Rectal smooth muscle tissue (tissue), 1 donor: Measurements from ENCODE around the gene TMEM114.
"Not testable (repeated sequence)": the region's sequence is repeated elsewhere in the genome, so short reads cannot be mapped to it uniquely, and the experiment has no call there.

Source experiments
- H3K27ac ChIP-seq: one replicate; pipeline ENCODE4 v1.7.0; 2013; ENCODE audit warnings: low read depth, low read length, inconsistent platforms
- H3K27me3 ChIP-seq: one replicate; pipeline ENCODE4 v1.7.0; 2013; ENCODE audit warnings: low read length; ENCODE audit not compliant: control insufficient read depth, insufficient read depth
- H3K36me3 ChIP-seq: one replicate; pipeline ENCODE4 v1.7.0; 2013; ENCODE audit warnings: low read length; ENCODE audit not compliant: control insufficient read depth, insufficient read depth
- H3K4me1 ChIP-seq: one replicate; pipeline ENCODE4 v1.7.0; 2013; ENCODE audit warnings: low read length; ENCODE audit not compliant: control insufficient read depth, insufficient read depth
- H3K4me3 ChIP-seq: one replicate; pipeline ENCODE4 v1.7.0; 2013; ENCODE audit warnings: low read length
- H3K9ac ChIP-seq: one replicate; pipeline ENCODE4 v1.7.0; 2013; ENCODE audit warnings: low read length

TMEM114 gene

GRCh38 chr16:8581831-8582580 is 8.3 kb downstream of the TMEM114 start:
- no peak overlapping the region for H3K4me3 ChIP-seq
- no peak overlapping the region for H3K27ac ChIP-seq
- H3K27me3 ChIP-seq, result no peaks in the 10 kb centered on the region
- no peak overlapping the region for H3K9ac ChIP-seq
- H3K36me3 ChIP-seq, result no peaks in the 10 kb centered on the region
- H3K4me1 ChIP-seq, result no peaks in the 10 kb centered on the region

DNA sequence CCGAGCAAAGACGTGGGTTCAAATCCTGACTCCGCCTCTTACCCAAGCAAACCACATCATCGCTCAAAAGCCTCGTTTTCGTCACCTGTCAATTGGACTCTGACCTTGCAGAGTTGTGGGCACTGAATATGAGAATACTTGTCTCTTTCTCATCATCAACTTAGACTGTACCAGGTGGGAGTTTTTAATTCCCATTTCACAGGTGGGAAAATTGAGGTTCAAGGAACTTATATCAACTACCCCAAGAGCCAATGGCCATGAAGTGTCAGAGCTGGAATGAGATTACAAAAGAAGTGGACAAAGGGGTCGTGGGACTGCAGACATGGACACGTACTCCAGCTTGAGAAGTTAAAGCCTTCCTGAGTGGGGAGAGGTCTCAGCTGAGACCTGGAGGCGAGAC is 10.8 kb downstream of the TMEM114 start:
- H3K27me3 ChIP-seq, result peaks cover 3% of the 10 kb centered on the region
- H3K4me3 ChIP-seq, result no peak overlapping the region
- H3K9ac ChIP-seq, result no peak overlapping the region
- no peaks in the 10 kb centered on the region for H3K36me3 ChIP-seq
- H3K27ac ChIP-seq, result no peak overlapping the region
- H3K4me1 ChIP-seq, result no peaks in the 10 kb centered on the region

GRCh38 chr16:8577678-8578304 is 12.5 kb downstream of the TMEM114 start:
- Histone ChIP-seq H3K36me3 (no peaks in the 10 kb centered on the region), H3K4me1 (no peaks in the 10 kb centered on the region), H3K27me3 (peaks cover 3% of the 10 kb centered on the region), H3K4me3 (no peak overlapping the region), H3K9ac (no peak overlapping the region), H3K27ac (no peak overlapping the region)

GRCh38 chr16:8576141-8577004 is 13.9 kb downstream of the TMEM114 start:
- no peak overlapping the region for H3K9ac ChIP-seq
- no peak overlapping the region for H3K4me3 ChIP-seq
- no peaks in the 10 kb centered on the region for H3K4me1 ChIP-seq
- H3K27ac ChIP-seq, result no peak overlapping the region
- peaks cover 3% of the 10 kb centered on the region for H3K27me3 ChIP-seq
- H3K36me3 ChIP-seq, result no peaks in the 10 kb centered on the region

GRCh38 chr16:8575399-8575798 is 14.9 kb downstream of the TMEM114 start:
- Histone ChIP-seq H3K36me3 (no peaks in the 10 kb centered on the region), H3K9ac (no peak overlapping the region), H3K4me1 (no peaks in the 10 kb centered on the region), H3K4me3 (no peak overlapping the region), H3K27me3 (peaks cover 3% of the 10 kb centered on the region), H3K27ac (no peak overlapping the region)

- H3K27ac ChIP-seq, result no peak overlapping the region
- H3K36me3 ChIP-seq, result no peaks in the 10 kb centered on the region
- H3K27me3 ChIP-seq, result peaks cover 3% of the 10 kb centered on the region
- no peak overlapping the region for H3K9ac ChIP-seq
- no peaks in the 10 kb centered on the region for H3K4me1 ChIP-seq
- H3K4me3 ChIP-seq, result no peak overlapping the region
Observed at GRCh38 chr16:8572919-8573724, 17.2 kb downstream of the TMEM114 start.

- Histone ChIP-seq H3K27ac (no peak overlapping the region), H3K36me3 (no peaks in the 10 kb centered on the region), H3K27me3 (peaks cover 3% of the 10 kb centered on the region), H3K4me3 (no peak overlapping the region), H3K4me1 (no peaks in the 10 kb centered on the region), H3K9ac (no peak overlapping the region)
Observed at GRCh38 chr16:8572063-8572918, 18.0 kb downstream of the TMEM114 start.

DNA sequence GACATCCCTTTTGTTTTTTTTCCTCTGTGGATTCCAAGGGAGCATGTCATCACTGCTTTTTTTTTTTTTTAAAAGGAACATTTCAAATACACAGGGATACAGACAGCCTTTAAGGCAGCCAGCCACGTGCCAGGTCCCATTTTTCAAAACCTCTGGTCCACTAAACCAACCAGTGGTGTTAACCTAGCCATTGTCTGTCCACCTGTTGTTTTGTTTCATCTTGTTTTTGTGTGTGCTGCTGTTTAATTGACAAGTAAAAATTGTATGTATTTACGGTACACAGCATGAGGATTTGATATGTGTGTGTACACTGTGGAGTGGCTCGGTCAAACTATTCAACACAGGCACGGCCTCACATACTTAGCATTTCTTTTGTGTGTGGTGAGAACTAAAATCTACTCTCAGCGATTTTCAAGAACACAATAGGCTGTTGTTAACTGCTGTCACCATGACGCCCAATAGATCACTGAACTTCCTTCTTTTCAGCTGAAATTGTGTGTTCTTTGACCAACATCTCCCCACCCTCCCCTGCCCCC is 19.2 kb downstream of the TMEM114 start:
- no peak overlapping the region for H3K27ac ChIP-seq
- H3K36me3 ChIP-seq, result no peaks in the 10 kb centered on the region
- no peak overlapping the region for H3K4me3 ChIP-seq
- no peaks in the 10 kb centered on the region for H3K4me1 ChIP-seq
- H3K9ac ChIP-seq, result no peak overlapping the region
- peaks cover 1% of the 10 kb centered on the region for H3K27me3 ChIP-seq

GRCh38 chr16:8570393-8570792 is 19.9 kb downstream of the TMEM114 start:
- H3K9ac ChIP-seq, H3K27ac ChIP-seq, H3K4me1 ChIP-seq, H3K27me3 ChIP-seq, H3K4me3 ChIP-seq, H3K36me3 ChIP-seq: not testable (repeated sequence)

- Histone ChIP-seq H3K27ac (no peak overlapping the region), H3K4me1 (no peaks in the 10 kb centered on the region), H3K9ac (no peak overlapping the region), H3K36me3 (no peaks in the 10 kb centered on the region), H3K4me3 (no peak overlapping the region), H3K27me3 (no peaks in the 10 kb centered on the region)
Observed at GRCh38 chr16:8569650-8570346, 20.5 kb downstream of the TMEM114 start.

- Histone ChIP-seq H3K27me3 (no peaks in the 10 kb centered on the region), H3K4me1 (no peaks in the 10 kb centered on the region), H3K36me3 (no peaks in the 10 kb centered on the region), H3K4me3 (no peak overlapping the region), H3K9ac (no peak overlapping the region), H3K27ac (no peak overlapping the region)
Observed at GRCh38 chr16:8568231-8568617, 22.1 kb downstream of the TMEM114 start.
